Keratinocyte (primary cell): ENCODE results near the gene ASB17.

Source experiments
- CTCF ChIP-seq, 3 experiments: IDR thresholded peaks in 1 of 3; conservative IDR thresholded peaks in 1 of 3; optimal IDR thresholded peaks in 1 of 3; 2 replicates in 2 of 3; 3 replicates in 1 of 3; pipeline versions ENCODE3 to v1.5.1; 2011; ENCODE audit warnings: low read length in 3 of 3, mild to moderate bottlenecking in 3 of 3, moderate library complexity in 2 of 3, control low read depth in 1 of 3, inconsistent platforms in 1 of 3; ENCODE audit not compliant: insufficient read depth in 2 of 3; ENCODE audit errors: extremely low read depth in 1 of 3
- EZH2 ChIP-seq: IDR thresholded peaks from one replicate; pipeline ENCODE4 v1.6.1; 2012; ENCODE audit warnings: inconsistent platforms, mild to moderate bottlenecking, low read length, moderate library complexity

DNA sequence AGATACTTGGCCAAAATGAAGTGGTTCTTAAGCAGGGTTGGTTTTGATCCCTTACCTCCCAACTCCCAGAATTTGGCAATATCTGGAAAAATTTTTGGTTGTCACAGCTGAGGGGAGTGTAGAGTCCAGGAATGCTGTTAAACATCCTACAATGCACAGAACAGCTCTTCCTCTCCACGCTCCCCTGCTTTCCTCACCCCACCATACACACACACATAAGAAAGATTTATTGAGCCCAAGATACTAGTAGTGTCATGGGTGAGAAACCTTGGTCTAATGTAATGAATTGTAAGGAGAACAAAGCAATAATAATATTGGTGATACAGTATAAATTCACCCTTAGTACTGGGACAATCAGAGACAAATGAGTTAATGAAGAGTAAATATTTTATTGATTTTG lies 47.8 kb downstream of the ASB17 start:
- TF ChIP-seq CTCF (optimal IDR thresholded peaks at IDR 0.05 in 1 of 3, IDR thresholded peaks at IDR 0.05 in 1 of 3, conservative IDR thresholded peaks at IDR 0.05 in 1 of 3; ENCODE audit: extremely low read depth in 1 of 3, insufficient read depth in 2 of 3, low read length in 3 of 3) (no peak), EZH2 (no peak)
